Neuronal stem cell (in vitro differentiated cells): ENCODE measurements around the gene ZBTB48.

Source experiments
- DNase-seq: peaks from one replicate; pipeline ENCODE4 v3.0.0-alpha.2; 2013; ENCODE audit warnings: low spot score
- H2AFZ ChIP-seq: one replicate; pipeline ENCODE4 v1.6.1; 2013; ENCODE audit warnings: mild to moderate bottlenecking, low read length, inconsistent platforms
- H2AK5ac ChIP-seq: 2 replicates; pipeline ENCODE4 v1.6.1; 2013; ENCODE audit warnings: low read depth, mild to moderate bottlenecking, inconsistent platforms, low read length, moderate library complexity, mixed read lengths
- H2BK120ac ChIP-seq: 2 replicates; pipeline ENCODE4 v1.6.1; 2013; ENCODE audit warnings: low read depth, mild to moderate bottlenecking, inconsistent platforms, low read length, moderate library complexity, mixed read lengths
- H2BK12ac ChIP-seq: one replicate; pipeline ENCODE4 v1.6.1; 2013; ENCODE audit warnings: low read length, inconsistent platforms
- H2BK15ac ChIP-seq: 2 replicates; pipeline ENCODE4 v1.6.1; 2013; ENCODE audit warnings: mild to moderate bottlenecking, low read length, inconsistent platforms, mixed read lengths
- H2BK5ac ChIP-seq: one replicate; pipeline ENCODE4 v1.6.1; 2013; ENCODE audit warnings: inconsistent platforms, mild to moderate bottlenecking, low read length, moderate library complexity
- H3K14ac ChIP-seq: one replicate; pipeline ENCODE4 v1.6.1; 2013; ENCODE audit warnings: low read length, inconsistent platforms
- H3K18ac ChIP-seq: 2 replicates; pipeline ENCODE4 v1.6.1; 2013; ENCODE audit warnings: low read length, inconsistent platforms
- H3K23ac ChIP-seq: 2 replicates; pipeline ENCODE4 v1.6.1; 2013; ENCODE audit warnings: low read depth, mild to moderate bottlenecking, mixed read lengths, low read length, inconsistent platforms; ENCODE audit not compliant: poor library complexity
- H3K27ac ChIP-seq: replicated peaks from 3 replicates; pipeline ENCODE4 v1.5.1; 2013; ENCODE audit warnings: low read length, inconsistent platforms
- H3K27me3 ChIP-seq, 3 experiments: 2 replicates each; pipeline ENCODE4 v1.6.1; 2013; ENCODE audit warnings: low read length in 3 of 3, mild to moderate bottlenecking in 2 of 3, inconsistent platforms in 1 of 3, low read depth in 1 of 3, mixed read lengths in 1 of 3, moderate library complexity in 1 of 3; ENCODE audit not compliant: control insufficient read depth in 3 of 3, insufficient read depth in 3 of 3
- H3K36me3 ChIP-seq, 2 donors: replicated peaks in 1 of 2; 2 replicates each; pipeline ENCODE4 v1.6.1; 2013; ENCODE audit warnings: low read length in 2 of 2; ENCODE audit not compliant: control insufficient read depth in 2 of 2, insufficient read depth in 2 of 2
- H3K4ac ChIP-seq: 2 replicates; pipeline ENCODE4 v1.6.1; 2013; ENCODE audit warnings: inconsistent platforms, mild to moderate bottlenecking, low read length, moderate library complexity
- H3K4me1 ChIP-seq, 2 donors: 1 replicate in 1 of 2; 2 replicates in 1 of 2; pipeline ENCODE4 v1.6.1; 2013; ENCODE audit warnings: low read length in 2 of 2, low read depth in 1 of 2; ENCODE audit not compliant: control insufficient read depth in 2 of 2, insufficient read depth in 1 of 2
- H3K4me2 ChIP-seq: one replicate; pipeline ENCODE4 v1.6.1; 2013; ENCODE audit warnings: mild to moderate bottlenecking, low read length, inconsistent platforms; ENCODE audit not compliant: insufficient read depth, poor library complexity, severe bottlenecking
- H3K4me3 ChIP-seq, 2 donors: 2 replicates each; pipeline ENCODE4 v1.5.1; 2013; ENCODE audit warnings: low read length in 2 of 2, mild to moderate bottlenecking in 2 of 2, inconsistent platforms in 1 of 2, moderate library complexity in 1 of 2
- H3K79me1 ChIP-seq: one replicate; pipeline ENCODE4 v1.6.1; 2013; ENCODE audit warnings: low read depth, mild to moderate bottlenecking, inconsistent platforms, low read length, moderate library complexity
- H3K9ac ChIP-seq: one replicate; pipeline ENCODE4 v1.6.1; 2013; ENCODE audit warnings: mild to moderate bottlenecking, low read depth, low read length, inconsistent platforms; ENCODE audit not compliant: poor library complexity
- H3K9me3 ChIP-seq, 2 donors: replicated peaks in 1 of 2; 2 replicates each; pipeline versions ENCODE3 to v1.6.1; 2013; ENCODE audit warnings: low read length in 2 of 2, mild to moderate bottlenecking in 2 of 2, inconsistent platforms in 1 of 2, low read depth in 1 of 2, mixed read lengths in 1 of 2, moderate library complexity in 1 of 2; ENCODE audit not compliant: control insufficient read depth in 2 of 2, insufficient read depth in 1 of 2
- H4K8ac ChIP-seq: one replicate; pipeline ENCODE4 v1.6.1; 2013; ENCODE audit warnings: low read depth, mild to moderate bottlenecking, inconsistent platforms, low read length, moderate library complexity
- H4K91ac ChIP-seq: one replicate; pipeline ENCODE4 v1.6.1; 2013; ENCODE audit warnings: low read length, low read depth, mild to moderate bottlenecking, inconsistent platforms; ENCODE audit not compliant: poor library complexity
- WGBS, 2 donors: extraction: QIAGEN DNeasy Blood & Tissue Kit; methylation state at CpG; one replicate each; pipeline ENCODE4 v1.1.7; 2013; ENCODE audit warnings: missing lambda C conversion rate in 2 of 2, mixed read lengths in 1 of 2; ENCODE audit not compliant: insufficient read length in 2 of 2, insufficient replicate concordance in 1 of 2; ENCODE audit errors: extremely low coverage in 2 of 2; 5-methylcytosine and 5-hydroxymethylcytosine counted together

ZBTB48 gene

DNA sequence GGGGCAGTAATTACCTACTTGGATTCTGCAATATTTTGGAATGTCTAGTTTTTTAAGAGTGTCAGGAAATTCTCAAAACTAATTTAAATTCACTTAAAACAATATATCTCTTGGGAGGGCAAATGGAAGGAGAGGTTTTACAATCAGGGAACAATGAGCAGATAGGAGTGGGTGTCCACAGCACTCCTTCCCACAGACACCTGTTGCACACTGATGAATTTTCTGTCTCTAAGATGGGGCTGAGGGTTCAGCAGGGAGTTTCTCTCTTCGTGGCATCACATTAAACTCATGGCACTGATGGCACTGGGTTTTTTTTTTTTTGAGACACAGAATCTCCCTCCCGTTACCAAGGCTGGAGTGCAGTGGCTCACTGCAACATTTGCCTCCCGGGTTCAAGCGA, 39.3 kb downstream of the ZBTB48 start:
- Histone ChIP-seq H2AFZ (no peak overlapping the region), H3K4ac (no peak overlapping the region), H3K27ac (no peak overlapping the region), H3K4me1 (peaks cover 0 to 3% of the 10 kb centered on the region in 2 donors), H3K14ac (no peak overlapping the region), H4K8ac (no peak overlapping the region), H2BK12ac (no peak overlapping the region), H2BK15ac (no peak overlapping the region), H3K9ac (no peak overlapping the region), H3K27me3 (peaks cover 0 to 2% (median 0%) of the 10 kb centered on the region in 3 experiments), H2AK5ac (no peak overlapping the region), H2BK5ac (no peak overlapping the region), H3K79me1 (peaks cover 19% of the 10 kb centered on the region), H2BK120ac (no peak overlapping the region), H4K91ac (no peak overlapping the region), H3K36me3 (peaks cover 45 to 77% of the 10 kb centered on the region in 2 donors), H3K18ac (no peak overlapping the region), H3K4me3 (no peak overlapping the region), H3K4me2 (no peak overlapping the region), H3K23ac (no peak overlapping the region), H3K9me3 (peaks cover 0 to 2% of the 10 kb centered on the region in 2 donors)
- DNase-seq = no peak
- WGBS, 2 donors = no CpG with 5 or more reads among the region's 4 CpGs

GRCh38 chr1:6621429-6622391, 41.9 kb downstream of the ZBTB48 start:
- no peak overlapping the region for H2BK15ac ChIP-seq
- H2AFZ ChIP-seq = no peak overlapping the region
- H3K9me3 ChIP-seq = peaks cover 0 to 2% of the 10 kb centered on the region in 2 donors
- H3K4me3 ChIP-seq = no peak overlapping the region
- H3K27me3 ChIP-seq = peaks cover 0 to 2% (median 0%) of the 10 kb centered on the region in 3 experiments
- peaks cover 5 to 8% of the 10 kb centered on the region in 2 donors for H3K4me1 ChIP-seq
- H3K23ac ChIP-seq = peak overlapping the region; percentile 68
- H4K8ac ChIP-seq = no peak overlapping the region
- H2BK12ac ChIP-seq = no peak overlapping the region
- no peak overlapping the region for H2BK5ac ChIP-seq
- H3K27ac ChIP-seq = no peak overlapping the region
- H3K4ac ChIP-seq = no peak overlapping the region
- no peak overlapping the region for H3K14ac ChIP-seq
- DNase-seq = no peak
- H3K4me2 ChIP-seq = no peak overlapping the region
- H4K91ac ChIP-seq = no peak overlapping the region
- no peak overlapping the region for H2AK5ac ChIP-seq
- no CpG with 5 or more reads among the region's 41 CpGs for WGBS, 2 donors
- peaks cover 20% of the 10 kb centered on the region for H3K79me1 ChIP-seq
- H3K9ac ChIP-seq = no peak overlapping the region
- no peak overlapping the region for H3K18ac ChIP-seq
- H2BK120ac ChIP-seq = no peak overlapping the region
- H3K36me3 ChIP-seq = peaks cover 43 to 86% of the 10 kb centered on the region in 2 donors

GRCh38 chr1:6622396-6623152, 42.8 kb downstream of the ZBTB48 start:
- WGBS, 2 donors = no CpG with 5 or more reads among the region's 10 CpGs
- Histone ChIP-seq H4K91ac (no peak overlapping the region), H3K36me3 (peaks cover 41 to 86% of the 10 kb centered on the region in 2 donors), H3K23ac (no peak overlapping the region), H2AFZ (no peak overlapping the region), H3K4me1 (peaks cover 5 to 8% of the 10 kb centered on the region in 2 donors), H3K27me3 (peaks cover 0 to 2% (median 0%) of the 10 kb centered on the region in 3 experiments), H3K9me3 (peaks cover 0 to 2% of the 10 kb centered on the region in 2 donors), H4K8ac (no peak overlapping the region), H3K4me3 (no peak overlapping the region), H2AK5ac (no peak overlapping the region), H3K4me2 (no peak overlapping the region), H2BK15ac (no peak overlapping the region), H2BK12ac (no peak overlapping the region), H2BK5ac (no peak overlapping the region), H3K4ac (no peak overlapping the region), H2BK120ac (no peak overlapping the region), H3K14ac (no peak overlapping the region), H3K18ac (no peak overlapping the region), H3K79me1 (peaks cover 22% of the 10 kb centered on the region), H3K9ac (no peak overlapping the region), H3K27ac (no peak overlapping the region)
- no peak for DNase-seq
